Measurements from ENCODE around the gene ZNF668. TPM values are rescaled to one million over a fixed set of nuclear protein-coding genes. Genes with fewer than 3 reads are reported as not detected.

The ZNF668 gene
- total RNA-seq, 1 donor from 2014 or later: 12.2 TPM

DNA sequence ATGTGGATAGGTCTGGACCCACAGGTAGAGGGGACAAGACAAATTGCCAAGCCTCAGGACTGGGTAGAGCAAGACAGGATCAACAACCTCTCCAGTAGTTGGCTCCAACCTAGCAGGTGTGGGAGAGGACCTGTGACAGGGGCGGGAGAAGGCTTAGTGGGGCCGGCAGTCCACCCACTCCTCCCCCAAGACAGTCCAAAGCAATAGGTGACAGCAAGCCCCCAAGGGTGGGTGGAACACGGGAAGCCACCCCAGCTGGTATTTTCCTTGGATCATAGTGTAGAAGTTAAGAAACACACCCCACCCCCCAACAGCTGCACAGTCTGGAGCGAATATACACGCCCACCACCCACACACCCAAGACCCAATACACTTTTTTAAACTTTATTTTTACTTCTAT is 44.8 kb downstream of the ZNF668 start:
- Histone ChIP-seq H3K4me3 (no peak overlapping the region), H3K9me3 (no peaks in the 10 kb centered on the region), H3K27me3 (no peaks in the 10 kb centered on the region), H3K36me3 (no peaks in the 10 kb centered on the region), H3K27ac (no peak overlapping the region), H3K4me1 (peaks cover 0 to under 1% of the 10 kb centered on the region in 2 donors)
- TF ChIP-seq, protein P1, sequence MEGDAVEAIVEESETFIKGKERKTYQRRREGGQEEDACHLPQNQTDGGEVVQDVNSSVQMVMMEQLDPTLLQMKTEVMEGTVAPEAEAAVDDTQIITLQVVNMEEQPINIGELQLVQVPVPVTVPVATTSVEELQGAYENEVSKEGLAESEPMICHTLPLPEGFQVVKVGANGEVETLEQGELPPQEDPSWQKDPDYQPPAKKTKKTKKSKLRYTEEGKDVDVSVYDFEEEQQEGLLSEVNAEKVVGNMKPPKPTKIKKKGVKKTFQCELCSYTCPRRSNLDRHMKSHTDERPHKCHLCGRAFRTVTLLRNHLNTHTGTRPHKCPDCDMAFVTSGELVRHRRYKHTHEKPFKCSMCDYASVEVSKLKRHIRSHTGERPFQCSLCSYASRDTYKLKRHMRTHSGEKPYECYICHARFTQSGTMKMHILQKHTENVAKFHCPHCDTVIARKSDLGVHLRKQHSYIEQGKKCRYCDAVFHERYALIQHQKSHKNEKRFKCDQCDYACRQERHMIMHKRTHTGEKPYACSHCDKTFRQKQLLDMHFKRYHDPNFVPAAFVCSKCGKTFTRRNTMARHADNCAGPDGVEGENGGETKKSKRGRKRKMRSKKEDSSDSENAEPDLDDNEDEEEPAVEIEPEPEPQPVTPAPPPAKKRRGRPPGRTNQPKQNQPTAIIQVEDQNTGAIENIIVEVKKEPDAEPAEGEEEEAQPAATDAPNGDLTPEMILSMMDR (IDR thresholded peaks at IDR 0.05): no peak
- no peak for DNase-seq (ENCODE audit: low spot score in 2 of 2)
- intact Hi-C loops (cut with DNase I): no loop called here

DNA sequence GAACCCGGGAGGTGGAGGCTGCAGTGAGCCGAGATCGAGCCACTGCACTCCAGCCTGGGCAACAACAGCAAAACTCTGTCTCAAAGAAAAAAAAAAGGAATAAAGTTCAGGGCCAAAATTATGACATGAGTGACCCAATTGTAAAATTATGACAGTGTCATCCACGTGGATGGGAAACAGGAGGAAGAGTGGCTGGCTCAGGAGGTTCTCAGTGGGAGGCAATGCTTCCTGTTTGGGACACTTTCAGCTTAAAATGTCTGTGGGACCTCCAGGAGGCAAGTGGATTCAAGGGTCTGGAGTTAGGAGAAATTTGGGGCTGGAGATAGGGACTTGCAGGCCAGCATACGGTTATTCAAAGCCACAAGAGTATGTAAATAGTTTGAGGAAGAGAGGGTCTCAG is 48.7 kb downstream of the ZNF668 start:
- no peak for DNase-seq (ENCODE audit: low spot score in 2 of 2)
- H3K9me3 ChIP-seq: no peaks in the 10 kb centered on the region
- no peaks in the 10 kb centered on the region for H3K4me1 ChIP-seq
- no peak overlapping the region for H3K27ac ChIP-seq
- intact Hi-C loops (cut with DNase I): no loop called here
- TF ChIP-seq, protein P1 (IDR thresholded peaks at IDR 0.05): no peak
- H3K27me3 ChIP-seq: no peaks in the 10 kb centered on the region
- no peak overlapping the region for H3K4me3 ChIP-seq
- H3K36me3 ChIP-seq: no peaks in the 10 kb centered on the region

DNA sequence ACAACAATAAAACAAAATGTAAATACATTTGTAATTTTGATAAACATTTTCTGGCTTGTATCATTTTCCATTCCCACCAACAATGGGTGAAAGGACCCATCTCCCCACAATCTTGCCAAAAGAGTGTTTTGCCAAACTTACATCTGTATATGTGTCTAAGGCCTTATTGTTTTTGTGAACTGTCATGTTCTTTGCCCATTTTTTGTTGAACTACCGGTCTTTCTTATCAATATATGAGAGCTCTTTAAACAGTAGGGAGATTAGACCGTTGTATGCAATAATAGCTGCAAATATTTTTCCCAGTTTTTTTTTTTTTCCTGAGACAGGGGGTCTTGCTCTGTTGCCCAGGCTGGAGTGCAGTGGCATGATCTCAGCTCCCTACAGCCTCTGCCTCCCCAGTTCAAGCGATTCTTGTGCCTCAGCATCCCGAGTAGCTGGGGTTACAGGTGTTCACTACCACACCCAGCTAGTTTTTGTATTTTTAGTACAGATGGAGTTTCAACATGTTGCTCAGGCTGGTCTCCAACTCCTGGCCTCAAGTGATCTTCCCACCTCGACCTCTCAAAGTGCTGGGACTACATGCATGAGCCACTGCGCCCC is 50.3 kb downstream of the ZNF668 start:
- TF ChIP-seq, protein P1 (IDR thresholded peaks at IDR 0.05): no peak
- Histone ChIP-seq H3K4me1 (no peaks in the 10 kb centered on the region), H3K9me3 (no peaks in the 10 kb centered on the region), H3K36me3 (no peaks in the 10 kb centered on the region), H3K27ac (no peak overlapping the region), H3K27me3 (no peaks in the 10 kb centered on the region), H3K4me3 (no peak overlapping the region)
- no peak for DNase-seq (ENCODE audit: low spot score in 2 of 2)
- intact Hi-C loops (cut with DNase I): no loop called here

DNA sequence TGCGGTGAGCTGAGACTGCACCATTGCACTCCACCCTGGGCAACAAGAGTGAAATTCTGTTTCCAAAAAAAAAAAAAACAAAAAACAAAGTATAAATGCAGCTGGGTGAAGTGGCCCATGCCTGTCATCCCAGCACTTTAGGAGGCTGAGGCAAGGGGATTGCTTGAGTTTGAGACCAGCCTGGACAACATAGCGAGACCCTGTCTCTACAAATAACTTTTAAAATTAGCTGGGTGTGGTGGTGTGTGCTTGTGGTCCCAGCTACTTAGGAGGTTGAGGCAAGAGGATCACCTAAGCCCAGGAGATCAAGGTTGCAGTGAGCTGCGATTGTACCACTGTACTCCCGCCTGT is 50.8 kb downstream of the ZNF668 start:
- H3K27me3 ChIP-seq: no peaks in the 10 kb centered on the region
- intact Hi-C loops (cut with DNase I): no loop called here
- H3K27ac ChIP-seq: no peak overlapping the region
- H3K36me3 ChIP-seq: no peaks in the 10 kb centered on the region
- no peak overlapping the region for H3K4me3 ChIP-seq
- no peaks in the 10 kb centered on the region for H3K9me3 ChIP-seq
- H3K4me1 ChIP-seq: no peaks in the 10 kb centered on the region
- no peak for DNase-seq (ENCODE audit: low spot score in 2 of 2)
- TF ChIP-seq, protein P1 (IDR thresholded peaks at IDR 0.05): no peak

DNA sequence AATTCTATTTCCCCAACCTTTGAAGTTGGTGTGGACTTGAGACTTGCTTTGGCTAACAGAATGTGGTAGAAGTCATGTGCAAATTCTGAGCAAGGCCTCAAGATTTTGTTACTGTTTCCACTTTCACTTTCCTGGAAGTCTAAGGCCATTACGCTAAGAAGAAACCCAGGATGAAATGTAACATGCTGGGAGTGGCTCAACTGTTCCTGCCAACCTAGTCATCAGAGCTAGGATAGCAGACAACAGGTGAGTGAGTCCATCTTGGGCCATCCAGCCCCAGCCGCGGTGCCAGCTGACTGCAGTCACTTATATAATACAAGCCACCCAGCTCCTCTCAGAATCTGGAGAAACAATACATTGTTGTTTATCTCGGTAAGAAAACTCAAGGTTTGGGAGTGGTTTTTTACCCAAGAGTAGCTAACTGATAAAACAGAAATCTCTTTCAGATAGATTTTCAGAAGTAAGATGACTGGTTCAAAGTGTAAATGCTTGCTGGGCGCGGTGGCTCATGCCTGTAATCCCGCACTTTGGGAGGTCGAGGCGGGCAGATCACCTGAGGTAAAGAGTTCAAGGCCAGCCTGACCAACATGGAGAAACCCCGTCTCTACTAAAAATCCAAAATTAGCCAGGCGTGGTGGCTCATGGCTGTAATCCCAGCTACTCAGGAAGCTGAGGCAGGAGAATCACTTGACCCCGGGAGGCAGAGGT is 51.3 kb downstream of the ZNF668 start:
- no peaks in the 10 kb centered on the region for H3K27me3 ChIP-seq
- H3K4me3 ChIP-seq: no peak overlapping the region
- H3K27ac ChIP-seq: no peak overlapping the region
- intact Hi-C loops (cut with DNase I): no loop called here
- no peaks in the 10 kb centered on the region for H3K4me1 ChIP-seq
- H3K9me3 ChIP-seq: no peaks in the 10 kb centered on the region
- no peaks in the 10 kb centered on the region for H3K36me3 ChIP-seq
- DNase-seq (ENCODE audit: low spot score in 2 of 2): no peak
- TF ChIP-seq, protein P1 (IDR thresholded peaks at IDR 0.05): no peak

Data from ascending aorta (tissue), 2 donors.